Cardiac septum (tissue), 1 donor: ENCODE measurements around the gene PALLD. TPM values are rescaled to one million over a fixed set of nuclear protein-coding genes. Genes with fewer than 3 reads are reported as not detected.

Experiments used
- total RNA-seq: library from RNA; stranded (reverse); fragmentation: NEBNext Ultra II Directional; extraction: Animal tissue kit (Norgen Biotek cat#: 25700); gene quantifications from one replicate; pipeline ENCODE4 v1.2.1, GENCODE V29; 2021
- donor health status: DM: no; HTN: no; CAD: no.

PALLD gene
- total RNA-seq, 1 donor from 2014 or later, result 705 TPM

Other genes starting within 250 kb of the PALLD start
- 10.8 TPM for gene DDX60, start 178.3 kb upstream of the PALLD start, total RNA-seq
- gene DDX60L, start 16.6 kb upstream of the PALLD start, total RNA-seq, result 9.9 TPM